GM06990 (cell line): ENCODE data around the gene ETV4.

Experiments
- DNase-seq: peaks from one replicate; pipeline ENCODE4 v3.0.0-alpha.2; 2011; ENCODE audit not compliant: insufficient read length; ENCODE audit errors: extremely low read depth
- H3K27me3 ChIP-seq: replicated peaks from 2 replicates; pipeline ENCODE4 v1.6.0; 2011; ENCODE audit warnings: low read length; ENCODE audit not compliant: control insufficient read depth, insufficient read depth
- H3K36me3 ChIP-seq: 2 replicates; pipeline ENCODE4 v1.5.1; 2011; ENCODE audit warnings: low read length; ENCODE audit not compliant: control insufficient read depth, insufficient read depth
- H3K4me3 ChIP-seq: replicated peaks from 2 replicates; pipeline ENCODE4 v1.5.1; 2011; ENCODE audit warnings: low read depth, mild to moderate bottlenecking, control low read depth, low read length
- TF ChIP-seq, protein P1 (sequence below): IDR thresholded peaks from 2 replicates; pipeline ENCODE4 v1.5.1; 2011; ENCODE audit warnings: low read length, control low read depth, mild to moderate bottlenecking, inconsistent platforms; ENCODE audit not compliant: insufficient read depth, poor library complexity, severe bottlenecking

The ETV4 gene

DNA sequence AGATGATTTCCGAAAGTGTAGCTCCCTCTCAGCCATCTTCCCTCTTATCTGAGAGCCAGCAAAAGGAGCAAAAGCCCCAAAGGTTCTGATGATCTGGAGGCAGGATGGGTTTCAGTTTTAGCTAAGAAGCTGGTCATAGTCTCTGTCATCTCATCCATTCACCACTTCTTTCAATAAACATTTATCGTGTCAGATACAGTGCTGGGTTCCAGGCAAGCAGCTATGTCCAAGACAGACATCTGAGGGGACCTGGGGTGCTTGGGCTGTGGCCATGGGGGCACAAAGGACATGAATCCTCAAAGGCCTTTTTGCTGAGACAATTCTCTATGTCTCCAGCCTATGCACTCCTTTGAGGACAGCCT lies 1.0 kb upstream of the ETV4 start:
- Histone ChIP-seq H3K36me3 (no peaks in the 10 kb centered on the region), H3K27me3 (no peaks in the 10 kb centered on the region), H3K4me3 (no peak overlapping the region)
- TF ChIP-seq, protein P1, sequence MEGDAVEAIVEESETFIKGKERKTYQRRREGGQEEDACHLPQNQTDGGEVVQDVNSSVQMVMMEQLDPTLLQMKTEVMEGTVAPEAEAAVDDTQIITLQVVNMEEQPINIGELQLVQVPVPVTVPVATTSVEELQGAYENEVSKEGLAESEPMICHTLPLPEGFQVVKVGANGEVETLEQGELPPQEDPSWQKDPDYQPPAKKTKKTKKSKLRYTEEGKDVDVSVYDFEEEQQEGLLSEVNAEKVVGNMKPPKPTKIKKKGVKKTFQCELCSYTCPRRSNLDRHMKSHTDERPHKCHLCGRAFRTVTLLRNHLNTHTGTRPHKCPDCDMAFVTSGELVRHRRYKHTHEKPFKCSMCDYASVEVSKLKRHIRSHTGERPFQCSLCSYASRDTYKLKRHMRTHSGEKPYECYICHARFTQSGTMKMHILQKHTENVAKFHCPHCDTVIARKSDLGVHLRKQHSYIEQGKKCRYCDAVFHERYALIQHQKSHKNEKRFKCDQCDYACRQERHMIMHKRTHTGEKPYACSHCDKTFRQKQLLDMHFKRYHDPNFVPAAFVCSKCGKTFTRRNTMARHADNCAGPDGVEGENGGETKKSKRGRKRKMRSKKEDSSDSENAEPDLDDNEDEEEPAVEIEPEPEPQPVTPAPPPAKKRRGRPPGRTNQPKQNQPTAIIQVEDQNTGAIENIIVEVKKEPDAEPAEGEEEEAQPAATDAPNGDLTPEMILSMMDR = no peak
- no peak for DNase-seq

DNA sequence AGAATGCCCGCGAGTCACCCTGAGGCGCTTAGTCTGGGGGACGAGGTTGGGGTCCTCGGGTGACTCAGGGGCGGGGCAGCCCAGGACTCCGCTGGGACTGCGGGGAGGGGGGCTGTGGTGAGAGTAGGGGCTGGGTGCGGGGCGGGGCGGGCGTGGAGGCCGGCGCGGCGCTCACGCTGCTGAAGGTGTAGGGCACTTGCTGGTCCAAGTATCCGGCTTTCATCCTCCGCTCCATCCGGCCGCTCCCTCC lies 832 bp downstream of the ETV4 start:
- DNase-seq = no peak
- no peaks in the 10 kb centered on the region for H3K36me3 ChIP-seq
- no peaks in the 10 kb centered on the region for H3K27me3 ChIP-seq
- H3K4me3 ChIP-seq = peak overlapping the region; percentile 69
- TF ChIP-seq, protein P1 = no peak

DNA sequence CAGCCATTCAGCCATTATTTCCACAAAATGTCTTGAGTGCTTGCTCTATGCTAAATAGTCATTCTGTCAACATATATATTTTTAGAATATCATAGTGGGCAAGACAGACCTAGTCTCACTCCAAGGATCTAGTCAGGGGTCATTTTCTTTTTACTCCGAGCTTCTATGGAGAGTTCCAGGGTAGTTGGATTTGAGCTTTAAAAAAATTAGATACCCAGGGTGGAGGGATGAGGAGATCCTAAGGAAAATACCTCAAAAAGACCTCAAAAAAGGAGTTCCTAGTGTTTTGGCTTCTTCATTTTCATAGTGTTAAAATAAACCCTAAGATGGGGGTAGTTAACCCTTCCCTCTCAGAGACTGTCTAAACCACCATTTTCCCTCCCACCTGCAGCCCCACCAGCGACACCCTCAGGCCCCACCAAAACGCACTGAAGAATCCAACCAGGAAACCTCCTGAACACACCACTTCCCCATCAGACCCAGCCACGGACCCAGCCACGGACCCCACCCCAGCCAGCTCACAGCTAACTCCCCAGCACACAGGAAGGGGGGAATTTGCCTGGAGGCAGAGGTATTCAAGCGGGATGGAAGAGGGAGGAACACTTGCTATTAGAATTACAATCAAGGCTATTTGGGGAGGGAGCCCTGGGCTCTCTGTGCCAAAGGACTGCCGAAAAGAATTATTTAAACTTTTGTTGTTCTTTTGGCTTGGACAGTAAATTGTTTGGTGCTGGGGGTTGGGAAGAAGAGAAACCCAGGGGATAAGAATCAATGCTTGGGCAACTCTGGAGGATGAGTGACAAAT lies 2.2 kb downstream of the ETV4 start:
- TF ChIP-seq, protein P1 = no peak
- no peak overlapping the region for H3K4me3 ChIP-seq
- no peaks in the 10 kb centered on the region for H3K27me3 ChIP-seq
- no peak for DNase-seq
- H3K36me3 ChIP-seq = no peaks in the 10 kb centered on the region

DNA sequence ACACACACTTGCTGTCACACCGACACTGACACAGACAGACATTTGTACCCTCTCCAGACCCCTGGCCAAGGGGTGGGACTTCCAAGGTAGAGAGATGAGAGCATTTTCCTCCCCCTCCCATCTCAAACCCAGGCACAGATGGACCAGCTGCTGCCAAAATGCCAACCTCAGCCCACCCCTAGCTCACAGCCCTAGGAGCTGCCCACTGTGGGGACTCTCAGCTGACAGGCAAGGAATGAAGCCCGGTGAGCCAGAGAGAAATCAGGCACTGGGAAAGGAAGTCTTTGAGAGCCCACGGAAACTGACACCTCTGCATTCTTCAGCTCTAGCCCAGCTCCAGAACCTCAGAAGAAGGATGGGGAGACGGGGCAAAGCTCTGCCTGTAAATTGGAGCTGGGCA lies 2.8 kb downstream of the ETV4 start:
- no peak overlapping the region for H3K4me3 ChIP-seq
- TF ChIP-seq, protein P1 = no peak
- DNase-seq = no peak
- H3K36me3 ChIP-seq = no peaks in the 10 kb centered on the region
- H3K27me3 ChIP-seq = no peaks in the 10 kb centered on the region

DNA sequence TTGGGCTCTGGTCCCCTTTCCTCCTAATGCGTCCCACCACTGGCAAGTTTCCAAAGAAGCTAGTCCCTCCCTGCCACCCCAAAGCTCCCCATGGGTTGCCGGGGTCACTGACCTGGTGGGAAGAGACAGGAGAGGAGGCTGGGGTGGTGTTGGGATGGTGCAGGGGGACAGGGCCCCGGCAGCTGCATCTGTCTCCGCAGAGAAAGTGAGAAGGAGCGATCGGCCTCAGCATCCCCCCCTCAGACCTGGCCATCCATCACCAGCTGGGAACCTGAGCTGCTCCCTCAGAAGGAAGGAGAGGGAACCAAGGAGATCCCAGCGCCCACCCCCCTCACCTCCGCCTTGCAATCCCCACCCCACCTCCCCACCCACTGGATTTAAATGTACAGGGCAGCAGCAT lies 3.3 kb downstream of the ETV4 start:
- TF ChIP-seq, protein P1 = no peak
- Histone ChIP-seq H3K4me3 (no peak overlapping the region), H3K36me3 (no peaks in the 10 kb centered on the region), H3K27me3 (no peaks in the 10 kb centered on the region)
- DNase-seq = no peak
